Lower leg skin (tissue), 4 donors: ENCODE data around the gene GFM2. TPM values are rescaled to one million over a fixed set of nuclear protein-coding genes. Genes with fewer than 3 reads are reported as not detected.

ENCODE experiments used
- DNase-seq, 2 donors: peaks; one replicate each; pipeline ENCODE4 v3.0.0-alpha.2; 2019; ENCODE audit warnings: low spot score in 2 of 2
- H3K4me3 ChIP-seq: fragments of 200-600 bp; sonication (generic); 2 replicates; pipeline ENCODE4 v1.5.1; 2017; ENCODE audit warnings: mild to moderate bottlenecking, low read depth; ENCODE audit not compliant: poor library complexity, severe bottlenecking
- POLR2A ChIP-seq, 2 donors: fragments of 450-650 bp; IDR thresholded peaks; one replicate each; pipeline ENCODE4 v1.6.1; 2016 to 2017; ENCODE audit warnings: antibody characterized with exemption in 2 of 2, mild to moderate bottlenecking in 1 of 2, moderate library complexity in 1 of 2
- WGBS, 2 donors: methylation state at CpG; one replicate each; pipeline ENCODE4 v1.1.5; 2018; 5-methylcytosine and 5-hydroxymethylcytosine counted together
- intact Hi-C: fragments of 100-400 bp; cut with DNase I; formaldehyde crosslinking; loops from one replicate; pipeline ENCODE4 v1.15.0; 2023; ENCODE audit warnings: low total_unique reads
- total RNA-seq, 4 donors: library from RNA; depleted of rRNA; stranded (reverse); fragments of >200 nt; gene quantifications; one replicate each; pipeline ENCODE4 v1.1.0, GENCODE V29; 2016
- TF ChIP-seq, protein P1 (sequence below), 3 donors: fragments of 450-650 bp; IDR thresholded peaks; one replicate each; pipeline ENCODE4 v1.5.1; 2016; ENCODE audit warnings: antibody characterized with exemption in 3 of 3, mild to moderate bottlenecking in 3 of 3, moderate library complexity in 2 of 3

GFM2 gene
- total RNA-seq, 4 donors from 2014 or later: 16.7 to 19.9 (median 19.6) TPM

DNA sequence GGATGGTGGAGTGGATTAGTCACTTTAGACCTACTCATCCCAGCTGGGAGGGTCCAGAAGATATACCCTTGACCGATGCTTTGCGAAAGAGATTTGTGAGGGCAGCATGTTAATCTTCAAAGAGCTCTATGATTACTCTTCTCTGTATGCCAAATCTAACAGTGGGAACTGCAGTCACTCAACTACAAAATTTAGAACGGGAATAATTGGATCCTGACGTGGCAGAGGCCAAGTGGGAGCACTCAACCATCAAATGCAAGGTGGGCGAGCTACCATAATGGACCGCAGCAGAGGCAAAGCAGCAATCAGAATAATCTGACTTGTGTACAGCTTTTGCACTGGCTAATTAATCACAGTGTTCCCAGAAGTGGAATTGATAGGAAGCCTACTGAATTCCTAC, 20.5 kb upstream of the GFM2 start:
- intact Hi-C loops: no loop called here
- no peak for DNase-seq
- H3K4me3 ChIP-seq: no peak overlapping the region
- TF ChIP-seq, protein P1, sequence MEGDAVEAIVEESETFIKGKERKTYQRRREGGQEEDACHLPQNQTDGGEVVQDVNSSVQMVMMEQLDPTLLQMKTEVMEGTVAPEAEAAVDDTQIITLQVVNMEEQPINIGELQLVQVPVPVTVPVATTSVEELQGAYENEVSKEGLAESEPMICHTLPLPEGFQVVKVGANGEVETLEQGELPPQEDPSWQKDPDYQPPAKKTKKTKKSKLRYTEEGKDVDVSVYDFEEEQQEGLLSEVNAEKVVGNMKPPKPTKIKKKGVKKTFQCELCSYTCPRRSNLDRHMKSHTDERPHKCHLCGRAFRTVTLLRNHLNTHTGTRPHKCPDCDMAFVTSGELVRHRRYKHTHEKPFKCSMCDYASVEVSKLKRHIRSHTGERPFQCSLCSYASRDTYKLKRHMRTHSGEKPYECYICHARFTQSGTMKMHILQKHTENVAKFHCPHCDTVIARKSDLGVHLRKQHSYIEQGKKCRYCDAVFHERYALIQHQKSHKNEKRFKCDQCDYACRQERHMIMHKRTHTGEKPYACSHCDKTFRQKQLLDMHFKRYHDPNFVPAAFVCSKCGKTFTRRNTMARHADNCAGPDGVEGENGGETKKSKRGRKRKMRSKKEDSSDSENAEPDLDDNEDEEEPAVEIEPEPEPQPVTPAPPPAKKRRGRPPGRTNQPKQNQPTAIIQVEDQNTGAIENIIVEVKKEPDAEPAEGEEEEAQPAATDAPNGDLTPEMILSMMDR (IDR thresholded peaks at IDR 0.05): no peak
- TF ChIP-seq POLR2A (IDR thresholded peaks at IDR 0.05): no peak
- WGBS, 2 donors: 95 to 96% methylated on average over 6 of the region's 6 CpGs

DNA sequence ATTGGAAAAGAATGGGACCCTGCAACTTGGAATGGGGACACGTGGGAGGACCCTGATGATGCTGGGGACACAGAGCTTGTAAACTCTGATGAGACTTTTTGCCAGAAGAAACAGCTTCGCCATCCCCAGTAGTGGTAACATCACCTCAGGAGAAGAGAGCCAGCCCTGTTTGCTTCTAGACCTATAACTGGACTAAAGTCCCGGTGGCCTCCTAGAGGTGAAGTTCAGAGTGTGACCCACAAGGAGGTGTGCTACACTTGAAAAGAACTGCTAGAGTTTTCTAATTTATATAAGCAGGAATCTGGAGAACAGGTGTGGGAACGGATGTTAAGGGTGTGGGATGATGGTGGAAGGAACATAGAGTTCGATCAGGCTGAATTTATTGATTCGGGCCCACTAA, 19.9 kb upstream of the GFM2 start:
- WGBS, 2 donors: 95 to 96% methylated on average over 6 of the region's 6 CpGs
- no peak for TF ChIP-seq POLR2A (IDR thresholded peaks at IDR 0.05)
- TF ChIP-seq, protein P1 (IDR thresholded peaks at IDR 0.05): no peak
- intact Hi-C loops: no loop called here
- DNase-seq: no peak
- H3K4me3 ChIP-seq: no peak overlapping the region

DNA sequence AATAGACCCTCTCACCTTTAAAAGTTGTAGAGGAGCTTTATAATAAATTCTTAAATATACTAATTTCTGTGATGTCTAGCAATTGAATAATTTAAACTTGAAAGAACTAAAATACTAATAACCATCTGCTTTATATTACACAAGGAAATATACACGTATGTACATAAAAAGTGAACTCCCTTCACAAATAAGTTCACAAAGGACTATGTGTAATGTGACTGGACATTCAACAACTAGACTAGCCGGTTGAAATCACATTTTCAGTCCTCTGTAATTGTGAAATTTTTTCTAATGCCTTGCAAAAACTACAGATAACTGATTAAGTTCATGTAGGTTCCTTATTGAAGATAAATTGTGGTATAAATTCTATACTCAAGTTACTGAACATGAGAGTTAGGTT, 11.7 kb upstream of the GFM2 start:
- WGBS, 2 donors: 75 to 81% methylated on average over 2 of the region's 2 CpGs
- DNase-seq: no peak
- no peak overlapping the region for H3K4me3 ChIP-seq
- no peak for TF ChIP-seq POLR2A (IDR thresholded peaks at IDR 0.05)
- intact Hi-C loops: no loop called here

DNA sequence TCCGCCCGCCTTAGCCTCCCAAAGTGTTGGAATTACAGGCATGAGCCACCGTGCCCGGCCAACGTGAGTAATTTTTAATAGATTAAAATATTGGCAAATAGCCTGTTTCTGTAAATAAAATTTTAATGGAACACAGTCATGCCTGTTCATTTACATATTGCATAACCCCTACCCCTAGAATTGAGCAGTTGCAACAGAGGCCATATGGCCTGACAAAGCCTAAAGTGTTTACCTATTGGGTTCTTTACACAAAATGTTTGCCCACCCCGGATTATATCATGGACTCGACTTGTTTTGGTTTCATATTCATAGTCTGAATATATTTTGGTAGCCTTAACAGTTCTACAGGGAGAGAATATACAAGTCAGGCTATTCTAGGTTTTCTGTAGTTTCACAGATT, 5.4 kb upstream of the GFM2 start:
- H3K4me3 ChIP-seq: no peak overlapping the region
- 59 to 76% methylated on average over 7 of the region's 7 CpGs for WGBS, 2 donors
- intact Hi-C loops: no loop called here
- TF ChIP-seq, protein P1 (IDR thresholded peaks at IDR 0.05): no peak
- no peak for TF ChIP-seq POLR2A (IDR thresholded peaks at IDR 0.05)
- no peak for DNase-seq

DNA sequence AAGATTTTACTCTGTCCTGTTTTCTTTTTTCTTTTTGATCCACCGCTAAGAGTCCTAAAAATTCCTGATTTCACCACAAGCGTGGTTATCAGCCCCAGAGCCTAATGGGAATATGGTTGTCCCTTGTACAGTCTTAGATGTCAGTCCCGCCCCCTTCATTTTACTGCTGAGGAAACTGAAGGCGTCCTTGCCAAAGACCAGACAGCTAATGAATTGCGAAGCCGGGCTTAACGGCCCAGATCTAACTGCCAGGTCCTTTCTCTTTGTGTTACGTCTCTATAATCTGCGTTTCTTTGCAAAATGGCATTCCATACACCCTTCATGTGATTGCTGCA, 629 bp upstream of the GFM2 start:
- peak in 1 of 2 donors; percentile 19 for DNase-seq
- WGBS, 2 donors: 0% methylated on average over 9 of the region's 9 CpGs
- intact Hi-C loops: no loop called here

DNA sequence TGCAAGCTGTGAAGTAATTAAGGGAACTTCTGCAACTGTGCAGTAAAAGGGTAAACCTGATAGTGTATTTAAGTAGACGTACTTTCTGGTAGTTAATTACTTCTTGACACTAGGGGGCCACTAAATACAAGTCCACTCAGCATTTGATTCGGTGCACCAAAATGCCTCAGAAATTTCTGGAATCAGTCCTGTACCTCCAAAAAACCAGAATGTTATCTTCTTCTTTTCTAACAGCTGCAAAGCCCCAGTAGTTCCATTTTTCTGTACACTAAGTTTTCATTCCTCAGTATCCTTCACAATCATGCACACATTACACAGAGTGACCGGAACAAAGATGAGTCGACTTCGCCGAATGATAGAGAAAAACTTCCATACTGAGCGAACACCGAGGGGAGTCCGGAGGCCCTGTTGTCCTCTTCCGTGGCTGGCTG, 484 bp downstream of the GFM2 start:
- 0 to 1% methylated on average over 10 of the region's 10 CpGs for WGBS, 2 donors
- peak overlapping the region; percentile 97 for H3K4me3 ChIP-seq
- intact Hi-C loops: no loop called here
- no peak for TF ChIP-seq POLR2A (IDR thresholded peaks at IDR 0.05)
- TF ChIP-seq, protein P1 (IDR thresholded peaks at IDR 0.05): no peak
- DNase-seq: no peak

More for the DNA sequence above, 629 bp upstream of the GFM2 start:
- no peak for TF ChIP-seq POLR2A (IDR thresholded peaks at IDR 0.05)
- TF ChIP-seq, protein P1 (IDR thresholded peaks at IDR 0.05): no peak
- H3K4me3 ChIP-seq: peak overlapping the region; percentile 97
